GM12874 (cell line): Measurements from ENCODE around the gene SAE1.

ENCODE experiments used
- CTCF ChIP-seq: IDR thresholded peaks from 2 replicates; pipeline ENCODE4 v1.5.1; 2011; ENCODE audit warnings: low read depth, mild to moderate bottlenecking, control low read depth, low read length, moderate library complexity; ENCODE audit not compliant: insufficient read depth

The SAE1 gene

GRCh38 chr19:47228168-47228936 is 97.7 kb downstream of the SAE1 start:
- no peak for TF ChIP-seq CTCF

- TF ChIP-seq CTCF, result no peak
Observed at GRCh38 chr19:47228937-47229675, 98.5 kb downstream of the SAE1 start.

GRCh38 chr19:47229676-47230053 is 99.0 kb downstream of the SAE1 start:
- TF ChIP-seq CTCF, result no peak

GRCh38 chr19:47230054-47230920 is 99.7 kb downstream of the SAE1 start:
- TF ChIP-seq CTCF, result peak; percentile 89

GRCh38 chr19:47230921-47231214 is 100.2 kb downstream of the SAE1 start, which contains the start of gene BBC3:
Gene BBC3 (minus strand): TSS chr19:47231199. CDS start chr19:47228431, 2,768 bp downstream.
- no peak for TF ChIP-seq CTCF

GRCh38 chr19:47231215-47232054 is 100.8 kb downstream of the SAE1 start:
- TF ChIP-seq CTCF, result no peak
